GM12801 (cell line): ENCODE data around the gene ARL6IP1.

ENCODE experiments used
- TF ChIP-seq, protein P1 (sequence below): IDR thresholded peaks from one replicate; pipeline ENCODE4 v1.5.1; 2011; ENCODE audit warnings: control low read depth; ENCODE audit not compliant: insufficient read length; ENCODE audit errors: extremely low read depth

ARL6IP1 gene

DNA sequence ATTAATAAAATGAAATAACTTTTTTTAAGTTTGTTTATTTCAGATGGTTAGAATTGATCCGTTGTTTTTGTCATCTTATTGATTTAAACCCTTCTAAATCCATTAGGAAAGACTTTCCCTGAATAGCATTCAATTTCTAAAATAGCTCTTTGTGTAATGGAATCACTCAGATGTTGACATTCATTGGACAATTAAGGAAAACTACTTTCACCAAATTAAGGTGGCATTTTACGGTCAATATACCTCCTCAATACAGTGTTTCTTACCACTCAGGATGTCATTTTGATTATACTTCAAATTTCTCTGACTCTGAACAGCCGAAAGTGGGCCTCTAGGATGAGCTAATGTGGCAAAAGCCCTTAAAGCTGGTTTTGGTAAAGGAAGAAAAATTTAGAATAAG lies 1.8 kb downstream of the ARL6IP1 start:
- TF ChIP-seq, protein P1, sequence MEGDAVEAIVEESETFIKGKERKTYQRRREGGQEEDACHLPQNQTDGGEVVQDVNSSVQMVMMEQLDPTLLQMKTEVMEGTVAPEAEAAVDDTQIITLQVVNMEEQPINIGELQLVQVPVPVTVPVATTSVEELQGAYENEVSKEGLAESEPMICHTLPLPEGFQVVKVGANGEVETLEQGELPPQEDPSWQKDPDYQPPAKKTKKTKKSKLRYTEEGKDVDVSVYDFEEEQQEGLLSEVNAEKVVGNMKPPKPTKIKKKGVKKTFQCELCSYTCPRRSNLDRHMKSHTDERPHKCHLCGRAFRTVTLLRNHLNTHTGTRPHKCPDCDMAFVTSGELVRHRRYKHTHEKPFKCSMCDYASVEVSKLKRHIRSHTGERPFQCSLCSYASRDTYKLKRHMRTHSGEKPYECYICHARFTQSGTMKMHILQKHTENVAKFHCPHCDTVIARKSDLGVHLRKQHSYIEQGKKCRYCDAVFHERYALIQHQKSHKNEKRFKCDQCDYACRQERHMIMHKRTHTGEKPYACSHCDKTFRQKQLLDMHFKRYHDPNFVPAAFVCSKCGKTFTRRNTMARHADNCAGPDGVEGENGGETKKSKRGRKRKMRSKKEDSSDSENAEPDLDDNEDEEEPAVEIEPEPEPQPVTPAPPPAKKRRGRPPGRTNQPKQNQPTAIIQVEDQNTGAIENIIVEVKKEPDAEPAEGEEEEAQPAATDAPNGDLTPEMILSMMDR = no peak

DNA sequence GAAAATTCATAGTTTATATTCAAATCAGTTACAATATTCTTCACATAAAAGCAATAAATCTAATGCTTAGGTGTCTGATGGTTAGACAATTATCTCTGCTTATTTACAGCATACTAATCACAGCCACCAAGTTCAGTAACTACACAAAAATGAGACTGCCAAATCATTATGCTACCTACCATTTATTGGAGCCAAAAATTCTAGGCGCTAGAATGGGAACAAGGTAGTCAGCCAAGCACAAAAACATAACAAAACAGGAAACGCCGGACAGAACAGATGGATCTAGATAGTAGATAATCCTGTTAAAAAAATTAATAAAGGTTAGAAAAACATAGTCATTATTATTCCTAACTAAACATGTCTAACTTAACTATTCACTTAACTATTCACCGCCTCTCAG lies 3.6 kb downstream of the ARL6IP1 start:
- TF ChIP-seq, protein P1 = no peak

DNA sequence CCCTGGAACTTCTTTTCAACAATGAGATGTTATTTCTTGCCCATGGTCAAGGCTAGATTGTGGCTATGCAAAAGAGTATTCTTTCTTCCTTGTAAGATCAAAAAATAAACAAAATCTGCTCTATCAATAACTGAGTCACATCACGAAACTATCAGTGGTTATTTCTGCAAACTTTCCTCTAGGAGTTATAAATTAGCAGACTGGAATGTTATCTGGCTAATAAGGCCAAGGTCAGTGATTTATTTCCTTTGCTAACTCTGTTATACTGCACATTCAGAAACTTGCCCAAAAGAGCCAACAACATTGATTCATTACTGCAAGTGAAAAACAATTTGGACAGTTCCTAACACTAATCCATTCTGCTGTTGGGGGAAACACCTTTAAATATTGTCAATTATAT lies 5.0 kb downstream of the ARL6IP1 start:
- TF ChIP-seq, protein P1 = no peak

DNA sequence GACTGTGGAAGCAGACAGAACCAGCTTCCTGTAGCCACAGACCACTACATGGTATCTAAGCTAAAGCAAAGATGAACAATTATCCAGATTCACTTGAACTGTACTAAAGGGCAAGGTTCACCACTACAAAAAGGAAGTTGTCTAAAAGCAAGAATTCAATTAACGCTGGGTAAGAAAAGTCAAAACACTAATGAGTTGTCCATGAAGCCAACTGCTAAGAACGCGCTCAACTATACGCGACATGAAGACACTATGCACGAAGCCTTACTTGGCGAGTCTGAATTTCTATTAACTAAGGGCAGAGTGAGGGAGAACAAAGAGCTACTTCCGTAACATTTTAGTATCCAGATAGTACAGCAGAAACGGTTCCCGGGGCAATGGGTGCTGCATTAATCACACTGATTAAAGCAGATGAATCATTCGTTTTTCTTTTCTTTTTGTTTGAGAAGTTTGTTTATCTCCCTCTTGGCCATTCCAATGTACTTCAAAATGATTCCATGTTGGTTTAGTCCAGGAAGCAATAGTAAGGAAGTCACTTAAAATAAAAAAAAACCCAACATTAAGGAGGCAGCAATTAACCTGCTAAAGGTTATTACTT lies 8.4 kb downstream of the ARL6IP1 start:
- TF ChIP-seq, protein P1 = no peak

DNA sequence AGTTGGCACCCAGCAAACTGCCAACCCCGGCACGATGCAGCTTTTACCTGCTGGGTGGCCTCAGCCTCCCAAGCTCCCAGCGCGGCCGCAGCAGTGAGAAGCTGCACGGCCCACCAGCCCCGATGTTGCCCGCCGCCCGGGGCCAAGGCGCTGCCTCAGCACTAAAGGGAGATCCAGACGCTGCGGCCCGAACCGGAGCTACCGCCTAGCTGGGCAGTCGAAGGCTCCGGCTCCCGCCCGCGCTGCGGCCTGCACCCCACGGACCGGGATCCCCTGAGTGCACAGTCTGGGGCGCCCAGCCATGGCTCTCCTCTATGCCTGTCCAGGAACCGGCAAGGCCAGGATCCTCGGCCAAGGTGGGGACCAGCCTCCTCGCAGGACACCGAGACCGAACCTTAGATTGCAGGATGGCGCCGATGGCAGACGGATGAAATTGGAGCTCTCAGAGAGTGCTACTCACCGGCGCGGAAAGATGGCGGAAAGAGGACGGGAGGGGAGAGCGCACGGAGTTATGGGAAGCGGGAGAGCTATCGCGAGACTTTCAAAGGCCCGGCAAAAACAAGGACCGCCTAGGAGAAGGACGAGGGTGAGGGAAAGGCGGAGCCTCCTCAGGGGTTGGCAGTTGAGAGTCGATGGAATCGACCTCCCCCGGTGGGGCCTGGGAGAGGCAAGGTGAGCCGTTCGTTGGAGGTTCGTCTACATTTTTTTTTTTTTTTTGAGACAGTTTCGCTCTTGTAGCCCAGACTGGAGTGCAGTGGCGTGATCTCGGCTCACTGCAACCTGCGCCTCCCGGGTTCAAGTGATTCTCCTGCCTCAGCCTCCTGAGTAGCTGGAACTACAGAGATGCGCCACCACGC lies 11.3 kb downstream of the ARL6IP1 start, which contains the start of gene RPS15A:
RPS15A (minus strand) TSS at position 485 of the 857 bp plus-strand sequence. CDS start 1,221 bp downstream, outside the sequence.
- TF ChIP-seq, protein P1 = no peak

DNA sequence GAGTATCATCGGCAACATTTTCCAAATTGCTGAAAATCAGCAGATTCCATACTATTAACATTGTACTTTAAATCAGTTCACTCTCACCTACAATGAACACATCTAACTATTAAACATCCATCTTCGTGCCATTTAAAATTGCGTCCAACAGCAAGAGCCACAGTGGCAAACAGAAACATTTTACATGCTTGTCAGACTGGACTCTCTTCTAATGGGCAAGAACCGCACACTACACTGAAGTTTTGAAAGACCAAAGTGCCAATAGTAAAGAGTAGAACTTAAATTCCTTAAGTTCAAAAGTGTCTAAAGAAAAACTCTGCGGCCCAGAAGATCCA lies 11.9 kb downstream of the ARL6IP1 start:
- TF ChIP-seq, protein P1 = no peak

DNA sequence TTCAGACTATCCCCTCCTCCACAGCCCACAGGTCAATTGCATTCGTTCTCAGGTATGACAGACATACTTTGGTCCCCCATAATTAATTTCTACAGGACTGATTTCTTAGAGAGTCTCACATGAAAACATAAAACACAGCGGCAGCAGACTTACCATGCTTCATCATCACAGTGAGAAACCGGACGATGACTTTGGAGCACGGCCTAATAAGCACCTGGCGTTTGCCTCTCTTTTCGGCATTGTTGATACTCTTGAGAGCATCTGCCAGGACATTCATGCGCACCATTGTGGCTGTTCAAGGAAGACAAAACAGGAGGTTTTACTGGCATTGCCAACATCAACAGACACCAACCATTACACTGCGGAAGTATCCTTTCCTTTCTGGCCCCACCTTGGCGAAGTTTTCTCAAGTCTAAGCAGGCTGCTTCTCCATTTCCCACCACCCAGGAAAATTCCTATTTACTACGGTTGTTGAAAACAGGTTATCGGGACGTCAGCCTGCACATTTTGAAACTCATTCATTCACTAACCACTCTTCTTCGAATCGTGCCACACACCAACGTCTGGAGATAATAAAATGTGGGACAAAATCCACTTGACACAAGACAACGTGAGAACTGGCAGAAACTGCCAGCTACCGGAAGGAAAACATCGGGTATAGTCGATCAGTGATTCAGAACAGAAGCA lies 12.4 kb downstream of the ARL6IP1 start:
- TF ChIP-seq, protein P1 = no peak
